K562 (cell line): Measurements from ENCODE around the gene TRAF3. TPM values are rescaled to one million over a fixed set of nuclear protein-coding genes. Genes with fewer than 3 reads are reported as not detected.

Source experiments
- ATAC-seq: fragments of 200-7000 bp; cut with Tn5 transposase; 3 replicates; pipeline ENCODE4 v1.9.1; 2020; ENCODE audit warnings: moderate library complexity
- BruUV-seq: library from RNA; stranded (reverse); fragments of 400-500 nt; replicated peaks from 2 replicates; lab custom pipeline; 2021; lab: Mats Ljungman, UMichigan
- CTCF ChIA-PET: fragments of 300-600 bp; formaldehyde crosslinking; extraction: SDS; loops from one replicate; lab custom pipeline; 2021; ENCODE audit warnings: low intra/inter-chr PET ratio; lab: Yijun Ruan, JAX
- POLR2A ChIA-PET: fragments of 300-600, 350-650 bp; sonication (Branson Sonifier 250); formaldehyde crosslinking; extraction: SDS; loops from one replicate; lab custom pipeline; 2021; ENCODE audit warnings: antibody characterized with exemption, inconsistent platforms; lab: Yijun Ruan, JAX
- DNase-seq, 4 experiments: peaks; one replicate each; pipeline versions ENCODE4 v3.0.0 to v3.0.0-alpha.2; 2011 to 2018; ENCODE audit warnings: low spot score in 3 of 4, mixed read lengths in 3 of 4; ENCODE audit errors: extremely low read depth in 1 of 4
- FAIRE-seq: peaks from 2 replicates; lab custom pipeline; 2011; peaks lifted over from hg19 to GRCh38; lab: Jason Lieb, UNC
- H2AFZ ChIP-seq: 2 replicates; pipeline ENCODE4 v1.6.0; 2011; ENCODE audit warnings: low read depth, low read length, control low read depth, inconsistent platforms
- H3K27ac ChIP-seq: fragments of 200-600 bp; 3 replicates; pipeline ENCODE4 v1.8.0; 2011; ENCODE audit warnings: low read depth, mild to moderate bottlenecking, control low read depth, inconsistent platforms, low read length, moderate library complexity, mixed read lengths; ENCODE audit errors: extremely low read depth
- H3K27me3 ChIP-seq, 2 experiments: fragments of 300-600 bp in 1 of 2; 2 replicates in 1 of 2; 3 replicates in 1 of 2; pipeline versions ENCODE4 v1.6.0 to v1.8.0; 2011; ENCODE audit warnings: inconsistent platforms in 2 of 2, low read length in 2 of 2, mild to moderate bottlenecking in 1 of 2, mixed read lengths in 1 of 2, moderate library complexity in 1 of 2; ENCODE audit not compliant: control insufficient read depth in 2 of 2, insufficient read depth in 2 of 2
- H3K36me3 ChIP-seq: fragments of 300-600 bp; 3 replicates; pipeline ENCODE4 v1.8.0; 2011; ENCODE audit warnings: mild to moderate bottlenecking, low read length, inconsistent platforms; ENCODE audit not compliant: control insufficient read depth, insufficient read depth
- H3K4me1 ChIP-seq, 2 experiments: fragments of 200-600 bp in 1 of 2; replicated peaks in 1 of 2; 2 replicates in 1 of 2; 3 replicates in 1 of 2; pipeline versions ENCODE4 v1.5.1 to v1.8.0; 2011; ENCODE audit warnings: inconsistent platforms in 2 of 2, low read length in 2 of 2, mild to moderate bottlenecking in 1 of 2, mixed read lengths in 1 of 2, moderate library complexity in 1 of 2; ENCODE audit not compliant: control insufficient read depth in 2 of 2, insufficient read depth in 2 of 2
- H3K4me2 ChIP-seq: 2 replicates; pipeline ENCODE4 v1.6.1; 2011; ENCODE audit warnings: low read length, control low read depth, inconsistent platforms, mixed read lengths; ENCODE audit not compliant: insufficient read depth
- H3K4me3 ChIP-seq: fragments of 200-600 bp; sonication (generic), shearing (Covaris generic); 2 replicates; pipeline ENCODE4 v1.5.1; 2016; ENCODE audit warnings: control low read depth, inconsistent platforms
- H3K79me2 ChIP-seq: fragments of 200-600 bp; 3 replicates; pipeline ENCODE4 v1.8.0; 2011; ENCODE audit warnings: low read length, inconsistent platforms; ENCODE audit not compliant: control insufficient read depth, insufficient read depth
- H3K9ac ChIP-seq, 2 experiments: 2 replicates each; pipeline versions ENCODE4 v1.6.0 to v1.6.1; 2011; ENCODE audit warnings: low read depth in 2 of 2, low read length in 2 of 2, control low read depth in 1 of 2, inconsistent platforms in 1 of 2, mild to moderate bottlenecking in 1 of 2, mixed read lengths in 1 of 2; ENCODE audit not compliant: insufficient read depth in 1 of 2
- H3K9me1 ChIP-seq: one replicate; pipeline ENCODE4 v1.6.0; 2011; ENCODE audit warnings: inconsistent platforms, mild to moderate bottlenecking, low read length, moderate library complexity; ENCODE audit not compliant: control insufficient read depth, insufficient read depth
- H3K9me3 ChIP-seq: replicated peaks from 2 replicates; pipeline ENCODE4 v1.5.1; 2011; ENCODE audit warnings: low read depth, low read length, inconsistent platforms; ENCODE audit not compliant: control insufficient read depth, insufficient read depth
- H4K20me1 ChIP-seq: replicated peaks from 2 replicates; pipeline ENCODE4 v1.6.1; 2011; ENCODE audit warnings: low read length, inconsistent platforms, mixed read lengths; ENCODE audit not compliant: control insufficient read depth, insufficient read depth
- BHLHE40 ChIP-seq: IDR thresholded peaks from 2 replicates; pipeline ENCODE4 v1.6.1; 2011; ENCODE audit warnings: low read length, improper control_type of control experiment
- MTA1 ChIP-seq: fragments of 450-650 bp; IDR thresholded peaks from 2 replicates; pipeline ENCODE4 v1.6.1; 2017; ENCODE audit warnings: borderline replicate concordance
- NFRKB ChIP-seq: fragments of 450-650 bp; IDR thresholded peaks from 2 replicates; pipeline ENCODE4 v1.6.1; 2016; ENCODE audit warnings: low read depth
- POLR2G ChIP-seq: fragments of 200-400 bp; formaldehyde crosslinking; IDR thresholded peaks from 2 replicates; pipeline ENCODE4 v1.6.1; 2017; ENCODE audit warnings: low read depth, mild to moderate bottlenecking, antibody characterized with exemption, low read length, moderate library complexity
- SMAD3 ChIP-seq: fragments of 450-650 bp; formaldehyde crosslinking; conservative IDR thresholded peaks from 2 replicates; pipeline ENCODE4 v1.4.0; 2020; ENCODE audit warnings: mild to moderate bottlenecking
- ZSCAN29 ChIP-seq: fragments of 450-650 bp; IDR thresholded peaks from 2 replicates; pipeline ENCODE4 v1.6.1; 2017
- WGBS: fragments of 100-300 bp; shearing (Covaris generic); methylation state at CpG from one replicate; pipeline ENCODE4 v1.1.6; 2016; ENCODE audit warnings: low coverage, mixed read lengths; ENCODE audit not compliant: insufficient coverage; ENCODE audit errors: missing lambda C conversion rate; 5-methylcytosine and 5-hydroxymethylcytosine counted together
- in situ Hi-C: fragments of 300-500 bp; cut with MboI; formaldehyde crosslinking; loops from 4 replicates; pipeline ENCODE4 v1.15.0; 2018; ENCODE audit warnings: inconsistent platforms, mixed read lengths
- intact Hi-C: fragments of 100-400 bp; cut with micrococcal nuclease; formaldehyde crosslinking; loops from 2 replicates; pipeline ENCODE4 v1.14.2; 2022
- polyA plus RNA-seq, 8 experiments: library from polyadenylated mRNA; depleted of rRNA in 4 of 8; stranded (reverse) in 5 of 8; unstranded in 3 of 8; fragments of >200 nt; fragmentation: Nextera tagmentation in 2 of 8; fragmentation: Illumina TruSeq in 1 of 8; extraction: Ambion mirVana in 2 of 8; extraction: Trizol in 1 of 8; gene quantifications; 2 replicates each; pipeline versions ENCODE4 v1.2.1 to v1.2.3, GENCODE V29; 2011 to 2014; ENCODE audit warnings: inconsistent platforms in 1 of 8, missing spikeins in 1 of 8
- total RNA-seq, 7 experiments: library from RNA; depleted of rRNA in 6 of 7; stranded (reverse); fragments of >200 nt in 6 of 7; fragmentation: Illumina TruSeq in 2 of 7; extraction: Trizol in 2 of 7; gene quantifications; 2 replicates each; pipeline versions ENCODE4 v1.2.1 to v1.2.3, GENCODE V29; 2011 to 2021; ENCODE audit warnings: low replicate concordance in 1 of 7

Gene TRAF3
- total and polyA plus RNA-seq, 9 of the 15 experiments (the other 6 are each of a cell fraction or from before 2014, with no cell fraction given) = 0.52 to 21.3 (median 9.9) TPM

DNA sequence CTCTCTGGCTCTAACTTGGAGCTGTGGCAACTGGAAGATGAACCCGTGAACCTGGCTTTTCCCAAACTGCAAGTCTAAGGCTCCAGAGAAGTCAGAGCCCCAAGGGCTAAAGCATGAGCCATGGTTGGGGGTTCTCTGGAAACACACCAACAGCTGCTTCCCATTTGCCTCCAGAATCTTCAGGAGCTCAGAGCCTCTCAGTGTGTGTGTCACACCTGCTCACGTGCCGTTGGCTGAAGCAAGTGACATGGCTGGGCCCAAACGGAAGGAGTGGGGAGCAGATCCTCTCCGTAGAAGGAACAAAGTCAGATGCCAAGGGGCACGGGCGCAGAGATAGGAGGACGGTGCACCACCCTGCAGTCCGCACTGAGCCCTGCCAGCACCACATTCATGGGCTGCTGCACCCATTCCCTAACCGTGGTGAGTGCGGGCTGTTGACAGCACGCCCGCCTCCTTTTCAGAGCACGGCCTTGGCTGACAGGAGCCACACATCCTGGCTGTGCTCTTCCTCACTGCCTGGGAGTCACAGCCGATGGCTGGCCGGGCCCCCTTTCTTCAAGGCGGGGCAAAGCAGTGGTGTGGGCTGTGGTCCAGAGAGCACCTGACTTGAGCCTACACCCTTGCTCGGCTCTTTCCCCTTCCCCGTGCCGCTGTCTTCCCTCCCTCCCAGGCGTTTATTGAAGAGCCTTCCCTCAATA, 16.6 kb upstream of the TRAF3 start:
- no peaks in the 10 kb centered on the region; a peak in 1 of 5 replicates for H3K27me3 ChIP-seq
- no peak overlapping the region for H3K4me2 ChIP-seq
- H3K4me1 ChIP-seq = peaks cover 0 to 20% of the 10 kb centered on the region in 2 experiments; a peak in 2 of 5 replicates
- no peaks in the 10 kb centered on the region for H4K20me1 ChIP-seq
- ATAC-seq (peak; percentile 37), FAIRE-seq (no peak), DNase-seq (no peak)
- peak overlapping the region in 1 of 2 experiments; percentile 52; a peak in 2 of 4 replicates for H3K9ac ChIP-seq
- WGBS = 47% methylated on average over 14 of the region's 21 CpGs
- H3K79me2 ChIP-seq = no peaks in the 10 kb centered on the region
- no peak overlapping the region for H3K27ac ChIP-seq
- no peak overlapping the region for H3K4me3 ChIP-seq
- H3K36me3 ChIP-seq = no peaks in the 10 kb centered on the region
- BruUV-seq = no TSS peak
- no peaks in the 10 kb centered on the region for H3K9me3 ChIP-seq
- no peaks in the 10 kb centered on the region for H3K9me1 ChIP-seq
- intact Hi-C loops = no loop called here
- CTCF ChIA-PET = no interaction called here
- H2AFZ ChIP-seq = no peak overlapping the region
- POLR2A ChIA-PET = interaction anchor here (1.1 kb wide), 1 partner anchor 13 kb away, joined by 3 read pairs; no protein-coding TSS in a partner anchor
- in situ Hi-C loops = no loop called here
- TF ChIP-seq BHLHE40 (0 out of 2 replicates have a peak, but pooled peaks have one; percentile 26), NFRKB (no peak), SMAD3 (CRISPR knock-in tag) (no peak), POLR2G (peak; percentile 41; the same call in 1 of the 2 replicates), MTA1 (no peak), ZSCAN29 (no peak)
